ENCODE results near the gene OTUD3.

OTUD3 gene

GRCh38 chr1:19909392-19909791 is 27.2 kb downstream of the OTUD3 start:
- H4K20me1 ChIP-seq (ENCODE audit: insufficient read depth, low read length): no peaks in the 10 kb centered on the region
- no peaks in the 10 kb centered on the region for H3F3A ChIP-seq (ENCODE audit: insufficient read depth, low read length)
- H3K9me2 ChIP-seq (ENCODE audit: low read depth, low read length): no peaks in the 10 kb centered on the region
- no peak overlapping the region for H3K4me3 ChIP-seq (ENCODE audit: low read depth, low read length, poor library complexity, severe bottlenecking)
- H3K9ac ChIP-seq (ENCODE audit: low read length): no peak overlapping the region
- H3K27ac ChIP-seq (ENCODE audit: low read depth, low read length, poor library complexity, severe bottlenecking): no peak overlapping the region
- H3K4me2 ChIP-seq (ENCODE audit: low read length): no peak overlapping the region
- H2AFZ ChIP-seq (ENCODE audit: low read length): no peak overlapping the region
- no peak for TF ChIP-seq EZH2 (IDR thresholded peaks at IDR 0.05; ENCODE audit: borderline replicate concordance, low read length)
- TF ChIP-seq, protein P1, sequence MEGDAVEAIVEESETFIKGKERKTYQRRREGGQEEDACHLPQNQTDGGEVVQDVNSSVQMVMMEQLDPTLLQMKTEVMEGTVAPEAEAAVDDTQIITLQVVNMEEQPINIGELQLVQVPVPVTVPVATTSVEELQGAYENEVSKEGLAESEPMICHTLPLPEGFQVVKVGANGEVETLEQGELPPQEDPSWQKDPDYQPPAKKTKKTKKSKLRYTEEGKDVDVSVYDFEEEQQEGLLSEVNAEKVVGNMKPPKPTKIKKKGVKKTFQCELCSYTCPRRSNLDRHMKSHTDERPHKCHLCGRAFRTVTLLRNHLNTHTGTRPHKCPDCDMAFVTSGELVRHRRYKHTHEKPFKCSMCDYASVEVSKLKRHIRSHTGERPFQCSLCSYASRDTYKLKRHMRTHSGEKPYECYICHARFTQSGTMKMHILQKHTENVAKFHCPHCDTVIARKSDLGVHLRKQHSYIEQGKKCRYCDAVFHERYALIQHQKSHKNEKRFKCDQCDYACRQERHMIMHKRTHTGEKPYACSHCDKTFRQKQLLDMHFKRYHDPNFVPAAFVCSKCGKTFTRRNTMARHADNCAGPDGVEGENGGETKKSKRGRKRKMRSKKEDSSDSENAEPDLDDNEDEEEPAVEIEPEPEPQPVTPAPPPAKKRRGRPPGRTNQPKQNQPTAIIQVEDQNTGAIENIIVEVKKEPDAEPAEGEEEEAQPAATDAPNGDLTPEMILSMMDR (IDR thresholded peaks at IDR 0.05; ENCODE audit: low read length): no peak
- no peaks in the 10 kb centered on the region for H3K9me3 ChIP-seq (ENCODE audit: low read length)
- no peaks in the 10 kb centered on the region for H3K4me1 ChIP-seq (ENCODE audit: insufficient read depth, low read length, severe bottlenecking)
- no peaks in the 10 kb centered on the region for H3K79me2 ChIP-seq (ENCODE audit: insufficient read depth, low read length)
- H3K36me3 ChIP-seq (ENCODE audit: insufficient read depth, low read length): peaks cover 91% of the 10 kb centered on the region
- no peaks in the 10 kb centered on the region for H3K27me3 ChIP-seq (ENCODE audit: insufficient read depth, low read length)

GRCh38 chr1:19909971-19910370 is 27.8 kb downstream of the OTUD3 start:
- H3K79me2 ChIP-seq (ENCODE audit: insufficient read depth, low read length): no peaks in the 10 kb centered on the region
- H3K9me2 ChIP-seq (ENCODE audit: low read depth, low read length): no peaks in the 10 kb centered on the region
- TF ChIP-seq EZH2 (IDR thresholded peaks at IDR 0.05; ENCODE audit: borderline replicate concordance, low read length): no peak
- TF ChIP-seq, protein P1 (IDR thresholded peaks at IDR 0.05; ENCODE audit: low read length): no peak
- H3K27ac ChIP-seq (ENCODE audit: low read depth, low read length, poor library complexity, severe bottlenecking): no peak overlapping the region
- H3K36me3 ChIP-seq (ENCODE audit: insufficient read depth, low read length): peaks cover 85% of the 10 kb centered on the region
- H2AFZ ChIP-seq (ENCODE audit: low read length): no peak overlapping the region
- H3K4me1 ChIP-seq (ENCODE audit: insufficient read depth, low read length, severe bottlenecking): no peaks in the 10 kb centered on the region
- H3K9ac ChIP-seq (ENCODE audit: low read length): no peak overlapping the region
- H3K9me3 ChIP-seq (ENCODE audit: low read length): no peaks in the 10 kb centered on the region
- no peaks in the 10 kb centered on the region for H4K20me1 ChIP-seq (ENCODE audit: insufficient read depth, low read length)
- H3K27me3 ChIP-seq (ENCODE audit: insufficient read depth, low read length): no peaks in the 10 kb centered on the region
- no peak overlapping the region for H3K4me2 ChIP-seq (ENCODE audit: low read length)
- no peak overlapping the region for H3K4me3 ChIP-seq (ENCODE audit: low read depth, low read length, poor library complexity, severe bottlenecking)
- no peaks in the 10 kb centered on the region for H3F3A ChIP-seq (ENCODE audit: insufficient read depth, low read length)

GRCh38 chr1:19910650-19911049 is 28.5 kb downstream of the OTUD3 start:
- H3K36me3 ChIP-seq (ENCODE audit: insufficient read depth, low read length): peaks cover 81% of the 10 kb centered on the region

More at GRCh38 chr1:19910650-19911049, 28.5 kb downstream of the OTUD3 start:
- Histone ChIP-seq H3K4me1 (ENCODE audit: insufficient read depth, low read length, severe bottlenecking) (no peaks in the 10 kb centered on the region), H3K79me2 (ENCODE audit: insufficient read depth, low read length) (no peaks in the 10 kb centered on the region), H3K4me2 (ENCODE audit: low read length) (no peak overlapping the region), H3K9me2 (ENCODE audit: low read depth, low read length) (no peaks in the 10 kb centered on the region), H3K4me3 (ENCODE audit: low read depth, low read length, poor library complexity, severe bottlenecking) (no peak overlapping the region), H2AFZ (ENCODE audit: low read length) (no peak overlapping the region), H3K27me3 (ENCODE audit: insufficient read depth, low read length) (no peaks in the 10 kb centered on the region), H3K9me3 (ENCODE audit: low read length) (no peaks in the 10 kb centered on the region), H3K9ac (ENCODE audit: low read length) (no peak overlapping the region), H3F3A (ENCODE audit: insufficient read depth, low read length) (no peaks in the 10 kb centered on the region), H4K20me1 (ENCODE audit: insufficient read depth, low read length) (no peaks in the 10 kb centered on the region), H3K27ac (ENCODE audit: low read depth, low read length, poor library complexity, severe bottlenecking) (no peak overlapping the region)
- no peak for TF ChIP-seq EZH2 (IDR thresholded peaks at IDR 0.05; ENCODE audit: borderline replicate concordance, low read length)
- TF ChIP-seq, protein P1 (IDR thresholded peaks at IDR 0.05; ENCODE audit: low read length): no peak
